ENCODE results near the gene YY2.
"Not testable (repeated sequence)": the region's sequence is repeated elsewhere in the genome, so short reads cannot be mapped to it uniquely, and the experiment has no call there.

YY2 gene

GRCh38 chrX:21855937-21856415, at the start of gene YY2:
YY2 (plus strand) TSS chrX:21855987; CDS start chrX:21856485, 498 bp downstream.
- DNase-seq, result no peak

- no peak for DNase-seq
These were observed 49.1 kb upstream of the YY2 start for GRCh38 chrX:21806691-21807090.

- DNase-seq, result no peak
These were observed 44.0 kb upstream of the YY2 start for GRCh38 chrX:21811832-21812231.

GRCh38 chrX:21812628-21813027, 43.2 kb upstream of the YY2 start:
- no peak for DNase-seq

GRCh38 chrX:21813612-21814368, 42.0 kb upstream of the YY2 start:
- no peak for DNase-seq

- DNase-seq, result no peak
These were observed 39.7 kb upstream of the YY2 start for GRCh38 chrX:21816136-21816535.

- DNase-seq, result not testable (repeated sequence)
These were observed 35.6 kb upstream of the YY2 start for GRCh38 chrX:21820170-21820569.

- DNase-seq, result no peak
These were observed 33.9 kb upstream of the YY2 start for GRCh38 chrX:21821875-21822274.

GRCh38 chrX:21831496-21831895, 24.3 kb upstream of the YY2 start:
- no peak for DNase-seq

- DNase-seq, result no peak
These were observed 18.7 kb upstream of the YY2 start for GRCh38 chrX:21837056-21837455.

- no peak for DNase-seq
These were observed 16.9 kb upstream of the YY2 start for GRCh38 chrX:21838937-21839333.

- no peak for DNase-seq
These were observed 16.2 kb upstream of the YY2 start, which contains the start of gene MBTPS2 for GRCh38 chrX:21839334-21840192. MBTPS2 (plus strand) TSS chrX:21839617; CDS start chrX:21839735, 118 bp downstream.

- no peak for DNase-seq
These were observed 15.6 kb upstream of the YY2 start for GRCh38 chrX:21840193-21840545.

- no peak for DNase-seq
These were observed 12.6 kb upstream of the YY2 start for GRCh38 chrX:21843179-21843578.

GRCh38 chrX:21845096-21845495, 10.7 kb upstream of the YY2 start:
- no peak for DNase-seq

- no peak for DNase-seq
These were observed 8.4 kb upstream of the YY2 start for GRCh38 chrX:21847342-21847741.

- DNase-seq, result no peak
These were observed 2.2 kb upstream of the YY2 start for GRCh38 chrX:21853578-21853977.

- no peak for DNase-seq
These were observed 717 bp downstream of the YY2 start for GRCh38 chrX:21856504-21856903.

- DNase-seq, result no peak
These were observed 7.5 kb downstream of the YY2 start for GRCh38 chrX:21863241-21863640.

GRCh38 chrX:21865436-21865835, 9.6 kb downstream of the YY2 start:
- DNase-seq, result no peak

- DNase-seq, result no peak
These were observed 14.7 kb downstream of the YY2 start for GRCh38 chrX:21870494-21870893.

GRCh38 chrX:21873063-21873775, 17.4 kb downstream of the YY2 start:
- DNase-seq, result no peak

GRCh38 chrX:21874182-21874581, 18.4 kb downstream of the YY2 start:
- not testable (repeated sequence) for DNase-seq
